AG09319 (cell line): ENCODE data around the gene AGMO.

Source experiments
- DNase-seq: peaks from one replicate; pipeline ENCODE4 v3.0.0-alpha.2; 2010; ENCODE audit warnings: low read depth; ENCODE audit errors: extremely low read depth
- TF ChIP-seq, protein P1 (sequence below): IDR thresholded peaks from 2 replicates; pipeline ENCODE4 v1.5.1; 2011; ENCODE audit warnings: low read depth, mild to moderate bottlenecking, inconsistent platforms, low read length, moderate library complexity

The AGMO gene

DNA sequence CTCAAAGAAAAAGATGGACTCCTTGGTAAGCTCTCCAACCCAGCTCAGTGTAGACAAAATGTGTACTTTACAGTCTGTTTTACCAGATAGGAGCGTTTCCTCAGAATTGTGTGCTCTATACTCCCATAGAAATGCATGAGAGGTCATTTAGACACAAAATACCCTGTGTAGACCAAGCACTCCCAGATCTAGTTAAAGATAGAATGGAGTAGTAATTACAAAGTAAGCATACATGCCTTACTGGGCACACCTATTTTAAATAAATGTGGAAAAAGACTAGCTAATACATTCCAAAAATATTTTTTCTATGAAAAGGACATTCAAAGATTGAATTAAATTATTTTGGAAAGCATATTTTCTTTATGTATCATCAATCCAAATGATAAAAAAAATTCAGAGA is 387.3 kb downstream of the AGMO start:
- TF ChIP-seq, protein P1, sequence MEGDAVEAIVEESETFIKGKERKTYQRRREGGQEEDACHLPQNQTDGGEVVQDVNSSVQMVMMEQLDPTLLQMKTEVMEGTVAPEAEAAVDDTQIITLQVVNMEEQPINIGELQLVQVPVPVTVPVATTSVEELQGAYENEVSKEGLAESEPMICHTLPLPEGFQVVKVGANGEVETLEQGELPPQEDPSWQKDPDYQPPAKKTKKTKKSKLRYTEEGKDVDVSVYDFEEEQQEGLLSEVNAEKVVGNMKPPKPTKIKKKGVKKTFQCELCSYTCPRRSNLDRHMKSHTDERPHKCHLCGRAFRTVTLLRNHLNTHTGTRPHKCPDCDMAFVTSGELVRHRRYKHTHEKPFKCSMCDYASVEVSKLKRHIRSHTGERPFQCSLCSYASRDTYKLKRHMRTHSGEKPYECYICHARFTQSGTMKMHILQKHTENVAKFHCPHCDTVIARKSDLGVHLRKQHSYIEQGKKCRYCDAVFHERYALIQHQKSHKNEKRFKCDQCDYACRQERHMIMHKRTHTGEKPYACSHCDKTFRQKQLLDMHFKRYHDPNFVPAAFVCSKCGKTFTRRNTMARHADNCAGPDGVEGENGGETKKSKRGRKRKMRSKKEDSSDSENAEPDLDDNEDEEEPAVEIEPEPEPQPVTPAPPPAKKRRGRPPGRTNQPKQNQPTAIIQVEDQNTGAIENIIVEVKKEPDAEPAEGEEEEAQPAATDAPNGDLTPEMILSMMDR = no peak
- DNase-seq = no peak

DNA sequence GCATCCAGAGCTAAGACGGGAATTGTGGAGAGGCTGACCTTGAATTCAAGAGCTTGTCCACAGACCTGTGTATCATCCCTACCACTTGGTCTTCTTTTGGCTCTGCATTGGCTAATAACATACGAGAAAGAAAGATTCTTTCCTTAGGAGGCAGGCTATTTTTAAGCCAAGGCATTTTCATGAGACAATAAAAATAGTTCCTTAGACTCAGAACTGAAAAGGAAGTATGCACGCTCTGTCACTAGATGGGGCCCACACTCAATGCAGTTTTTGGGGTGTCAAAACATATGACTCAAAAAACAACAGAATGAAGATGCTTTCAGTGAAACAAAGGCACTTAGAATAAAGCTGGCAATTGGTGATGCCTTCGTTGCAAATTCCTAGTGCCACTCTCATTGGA is 393.3 kb downstream of the AGMO start:
- TF ChIP-seq, protein P1 = no peak
- DNase-seq = no peak

DNA sequence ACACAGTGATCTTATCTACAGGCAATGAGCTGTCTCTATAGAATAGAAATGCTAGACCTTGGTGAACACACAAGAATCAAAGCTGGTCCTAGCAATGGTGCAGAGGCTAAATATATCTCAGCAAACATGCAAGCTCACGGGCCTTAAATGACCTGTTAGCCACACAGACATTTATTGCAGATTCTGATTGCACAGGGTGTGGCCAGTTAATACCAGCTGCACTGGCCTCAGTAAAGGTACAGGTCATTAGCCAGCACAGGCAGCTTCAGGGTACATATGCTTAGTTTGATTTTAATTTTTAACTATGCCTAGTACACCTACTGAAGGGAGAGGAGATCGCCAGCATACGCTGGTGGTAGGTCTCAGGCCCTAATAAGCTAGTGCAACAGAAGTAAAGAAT is 393.9 kb downstream of the AGMO start:
- TF ChIP-seq, protein P1 = no peak
- DNase-seq = no peak

DNA sequence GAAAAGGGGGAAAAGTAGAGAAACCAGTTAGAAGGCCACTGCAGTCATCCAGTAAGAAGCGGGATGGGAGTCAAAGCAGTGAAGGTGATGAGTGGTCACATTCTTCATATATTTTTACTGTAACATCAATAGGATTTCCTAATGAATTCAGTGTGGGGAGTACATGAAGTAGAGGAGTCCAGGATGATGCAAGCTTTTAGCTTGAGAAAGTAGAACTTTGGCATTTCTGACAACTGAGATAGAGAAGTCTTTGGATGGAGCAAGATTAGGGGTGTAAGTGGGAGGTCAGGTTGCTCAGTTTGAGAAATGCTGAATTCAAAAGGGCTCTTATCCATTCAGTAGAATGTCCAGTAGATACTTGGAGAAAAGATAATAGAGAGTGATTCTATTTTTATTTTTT is 395.2 kb downstream of the AGMO start:
- TF ChIP-seq, protein P1 = no peak
- no peak for DNase-seq

DNA sequence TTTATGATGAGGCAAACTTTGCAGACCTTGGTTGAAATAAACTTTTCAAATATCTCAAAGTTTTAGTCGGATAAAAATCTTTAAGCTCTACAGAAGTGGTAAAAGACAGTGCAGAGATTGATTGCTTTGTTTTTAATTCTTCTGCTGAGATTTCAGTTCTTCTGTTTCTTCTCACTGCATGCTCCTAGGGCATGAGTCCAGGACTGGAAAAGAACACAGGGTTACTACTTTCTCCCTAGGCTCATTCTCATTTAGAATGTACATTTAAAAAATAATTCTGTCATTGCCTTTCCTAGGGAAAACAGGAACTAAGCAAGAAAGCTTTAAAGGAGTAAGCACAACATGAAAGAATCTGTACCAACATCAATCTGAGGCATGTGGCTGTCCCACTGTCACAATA is 402.6 kb downstream of the AGMO start:
- no peak for DNase-seq
- TF ChIP-seq, protein P1 = no peak

DNA sequence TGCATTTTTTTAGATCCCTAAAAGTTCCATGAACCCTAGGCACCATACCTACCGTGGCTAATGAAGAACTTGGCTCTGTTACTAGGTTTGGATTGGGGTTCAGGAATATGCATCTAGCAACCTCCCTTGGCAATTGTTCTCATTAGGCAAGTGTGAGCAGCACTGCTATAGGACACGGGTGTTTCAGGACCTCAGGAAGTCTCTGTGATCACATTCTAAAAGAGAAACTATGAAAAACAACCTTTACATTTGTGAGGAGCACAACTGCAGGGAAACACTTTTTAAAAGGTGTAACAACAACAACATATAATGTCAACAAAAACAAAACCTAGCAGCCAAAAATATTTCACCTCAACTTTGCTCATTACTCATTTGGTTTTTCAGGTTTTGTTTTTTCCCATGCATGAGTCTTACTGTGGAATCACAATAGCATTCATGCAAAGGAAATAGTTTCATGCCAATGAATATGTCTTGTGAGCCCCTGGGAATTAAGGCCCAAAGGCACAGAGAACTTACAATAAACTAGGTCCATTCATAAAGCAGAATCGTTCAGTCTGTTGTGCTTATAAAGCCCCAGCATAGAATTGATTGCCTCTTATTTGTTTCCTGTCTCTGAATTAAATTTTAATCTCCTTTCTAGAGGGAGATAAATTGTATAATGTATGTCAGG is 403.5 kb downstream of the AGMO start:
- DNase-seq = no peak
- TF ChIP-seq, protein P1 = no peak
